Fibroblast of lung (primary cell): Measurements from ENCODE around the gene SMAD4.
"Not testable (repeated sequence)": the region's sequence is repeated elsewhere in the genome, so short reads cannot be mapped to it uniquely, and the experiment has no call there.

Experiments
- CTCF ChIP-seq, 2 donors: IDR thresholded peaks in 1 of 2; conservative IDR thresholded peaks in 1 of 2; 1 replicate in 1 of 2; 2 replicates in 1 of 2; pipeline ENCODE4 v1.5.1; 2011 to 2012; ENCODE audit warnings: low read length in 2 of 2, control low read depth in 1 of 2, inconsistent platforms in 1 of 2, low read depth in 1 of 2, mild to moderate bottlenecking in 1 of 2
- EZH2 ChIP-seq: IDR thresholded peaks from 2 replicates; pipeline ENCODE4 v1.5.1; 2012; ENCODE audit warnings: low read length, control low read depth, mild to moderate bottlenecking; ENCODE audit errors: missing control alignments

GRCh38 chr18:51116996-51117395, 87.0 kb downstream of the SMAD4 start:
- not testable (repeated sequence) for TF ChIP-seq CTCF (conservative IDR thresholded peaks at IDR 0.05 in 1 of 2, IDR thresholded peaks at IDR 0.05 in 1 of 2; ENCODE audit: low read depth in 1 of 2, low read length in 2 of 2); EZH2
